Transverse colon (tissue), 4 donors: ENCODE data around the gene MYOZ1. TPM values are rescaled to one million over a fixed set of nuclear protein-coding genes. Genes with fewer than 3 reads are reported as not detected.

Source experiments
- DNase-seq: peaks from one replicate; pipeline ENCODE4 v3.0.0-alpha.2; 2019
- H3K27ac ChIP-seq, 4 donors: fragments of 200-600 bp; sonication (generic); 2 replicates each; pipeline ENCODE4 v1.5.1; 2016 to 2018; ENCODE audit warnings: inconsistent platforms in 4 of 4
- H3K27me3 ChIP-seq: fragments of 200-600 bp; sonication (generic); 2 replicates; pipeline ENCODE4 v1.5.1; 2017; ENCODE audit warnings: inconsistent platforms
- H3K36me3 ChIP-seq, 4 donors: fragments of 200-600 bp; sonication (generic); 2 replicates each; pipeline ENCODE4 v1.5.1; 2017 to 2019; ENCODE audit warnings: inconsistent platforms in 4 of 4
- H3K4me1 ChIP-seq, 4 donors: fragments of 200-600 bp; sonication (generic); 2 replicates each; pipeline ENCODE4 v1.5.1; 2017 to 2020; ENCODE audit warnings: inconsistent platforms in 4 of 4
- H3K4me3 ChIP-seq, 4 donors: fragments of 200-600 bp; sonication (generic); 1 replicate in 1 of 4; 2 replicates in 3 of 4; pipeline versions ENCODE4 v1.5.1 to v1.6.1; 2017 to 2019; ENCODE audit warnings: inconsistent platforms in 4 of 4
- H3K9me3 ChIP-seq, 2 donors: fragments of 200-600 bp; sonication (generic); 2 replicates each; pipeline ENCODE4 v1.5.1; 2017 to 2019; ENCODE audit warnings: inconsistent platforms in 2 of 2
- EP300 ChIP-seq: sonication (generic); formaldehyde crosslinking; IDR thresholded peaks from one replicate; pipeline ENCODE4 v1.6.1; 2017; ENCODE audit warnings: antibody characterized with exemption, low read depth
- POLR2A ChIP-seq: fragments of 450-650 bp; IDR thresholded peaks from one replicate; pipeline ENCODE4 v1.6.1; 2016; ENCODE audit warnings: antibody characterized with exemption, mild to moderate bottlenecking, moderate library complexity
- POLR2AphosphoS5 ChIP-seq, 3 donors: sonication (generic); formaldehyde crosslinking; IDR thresholded peaks; one replicate each; pipeline ENCODE4 v1.6.1; 2016; ENCODE audit warnings: antibody characterized with exemption in 3 of 3
- WGBS, 2 donors: methylation state at CpG; one replicate each; pipeline ENCODE4 v1.1.5; 2018; ENCODE audit warnings: low coverage in 1 of 2; 5-methylcytosine and 5-hydroxymethylcytosine counted together
- in situ Hi-C, 4 donors: fragments of 200-750 bp; cut with MboI; loops; one replicate each; pipeline versions ENCODE4 v1.15.0 to v1.15.1; 2017; ENCODE audit warnings: low sequenced_read_pairs in 3 of 4, low pct_ligation_motif_present in 1 of 4, low pct_unique_long_range_greater_than_20kb in 1 of 4
- intact Hi-C: fragments of 100-400 bp; cut with DNase I; formaldehyde crosslinking; loops from one replicate; pipeline ENCODE4 v1.15.1; 2023; ENCODE audit warnings: low total_unique reads
- total RNA-seq, 4 donors: library from RNA; depleted of rRNA; stranded (reverse); fragments of >200 nt; gene quantifications; one replicate each; pipeline ENCODE4 v1.1.0, GENCODE V29; 2016
- TF ChIP-seq, protein P1 (sequence below), 5 experiments: fragments of 200-600 bp in 3 of 5; fragments of 450-650 bp in 2 of 5; sonication (generic) in 3 of 5; IDR thresholded peaks; 1 replicate in 2 of 5; 2 replicates in 3 of 5; pipeline ENCODE4 v1.5.1; 2016 to 2017; ENCODE audit warnings: antibody characterized with exemption in 5 of 5, inconsistent platforms in 3 of 5, mild to moderate bottlenecking in 2 of 5, moderate library complexity in 1 of 5

Gene MYOZ1
- total RNA-seq, 4 donors from 2014 or later, result 1.1 TPM; not detected in 3

DNA sequence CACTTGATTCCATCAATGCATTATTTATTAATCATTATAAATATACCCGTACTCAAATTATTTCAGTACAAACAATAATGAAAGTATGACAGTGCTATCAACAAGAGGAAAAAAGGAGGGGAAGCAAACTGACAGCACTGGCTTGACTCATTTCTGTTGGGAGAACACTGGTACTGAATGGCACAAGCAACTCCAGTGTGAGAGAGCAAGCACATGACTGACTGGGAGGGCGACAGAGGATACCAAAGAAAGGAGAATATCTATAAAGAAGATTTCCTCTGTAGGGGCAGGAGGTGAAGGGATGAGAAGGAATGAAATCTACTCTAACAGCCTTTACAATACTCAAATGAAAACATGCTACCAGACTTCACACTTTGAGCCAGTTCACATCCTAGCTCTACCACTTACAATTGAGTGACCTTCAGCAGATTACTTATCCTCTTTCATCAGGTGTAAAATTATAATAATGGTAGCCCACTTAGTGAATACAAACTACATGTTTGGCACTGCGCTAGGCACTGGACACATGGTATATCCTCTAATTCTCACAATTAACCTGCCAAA, 51.6 kb downstream of the MYOZ1 start:
- no peak for DNase-seq
- Histone ChIP-seq H3K4me1 (peaks cover 21 to 90% (median 58%) of the 10 kb centered on the region in 4 donors), H3K27me3 (no peaks in the 10 kb centered on the region), H3K36me3 (no peaks in the 10 kb centered on the region), H3K9me3 (no peaks in the 10 kb centered on the region), H3K27ac (peak overlapping the region; percentile 39 to 89 (median 85)), H3K4me3 (peak overlapping the region in 1 of 4 donors; percentile 34)
- intact Hi-C loops, result no loop called here
- 73% methylated on average over 2 to 3 of the region's 3 CpGs for WGBS, 2 donors
- in situ Hi-C loops, result no loop called here
- TF ChIP-seq EP300, result no peak
- TF ChIP-seq POLR2AphosphoS5 (IDR thresholded peaks at IDR 0.05), result peak in 1 of 3 donors; percentile 25

- no peaks in the 10 kb centered on the region for H3K27me3 ChIP-seq
- TF ChIP-seq POLR2AphosphoS5 (IDR thresholded peaks at IDR 0.05) (no peak), POLR2A (no peak), EP300 (no peak)
- TF ChIP-seq, protein P1, sequence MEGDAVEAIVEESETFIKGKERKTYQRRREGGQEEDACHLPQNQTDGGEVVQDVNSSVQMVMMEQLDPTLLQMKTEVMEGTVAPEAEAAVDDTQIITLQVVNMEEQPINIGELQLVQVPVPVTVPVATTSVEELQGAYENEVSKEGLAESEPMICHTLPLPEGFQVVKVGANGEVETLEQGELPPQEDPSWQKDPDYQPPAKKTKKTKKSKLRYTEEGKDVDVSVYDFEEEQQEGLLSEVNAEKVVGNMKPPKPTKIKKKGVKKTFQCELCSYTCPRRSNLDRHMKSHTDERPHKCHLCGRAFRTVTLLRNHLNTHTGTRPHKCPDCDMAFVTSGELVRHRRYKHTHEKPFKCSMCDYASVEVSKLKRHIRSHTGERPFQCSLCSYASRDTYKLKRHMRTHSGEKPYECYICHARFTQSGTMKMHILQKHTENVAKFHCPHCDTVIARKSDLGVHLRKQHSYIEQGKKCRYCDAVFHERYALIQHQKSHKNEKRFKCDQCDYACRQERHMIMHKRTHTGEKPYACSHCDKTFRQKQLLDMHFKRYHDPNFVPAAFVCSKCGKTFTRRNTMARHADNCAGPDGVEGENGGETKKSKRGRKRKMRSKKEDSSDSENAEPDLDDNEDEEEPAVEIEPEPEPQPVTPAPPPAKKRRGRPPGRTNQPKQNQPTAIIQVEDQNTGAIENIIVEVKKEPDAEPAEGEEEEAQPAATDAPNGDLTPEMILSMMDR (IDR thresholded peaks at IDR 0.05), result no peak
- WGBS, 2 donors, result 63 to 80% methylated on average over 1 of the region's 1 CpG
- DNase-seq, result no peak
- peak overlapping the region in 1 of 4 donors; percentile 34 for H3K4me3 ChIP-seq
- H3K4me1 ChIP-seq, result peaks cover 21 to 81% (median 57%) of the 10 kb centered on the region in 4 donors
- in situ Hi-C loops (no loop called here), intact Hi-C loops (no loop called here)
- H3K27ac ChIP-seq, result peak overlapping the region; percentile 39 to 89 (median 85)
- no peaks in the 10 kb centered on the region for H3K36me3 ChIP-seq
- no peaks in the 10 kb centered on the region for H3K9me3 ChIP-seq
Measured at GRCh38 chr10:73588656-73589055, 52.6 kb downstream of the MYOZ1 start.

DNA sequence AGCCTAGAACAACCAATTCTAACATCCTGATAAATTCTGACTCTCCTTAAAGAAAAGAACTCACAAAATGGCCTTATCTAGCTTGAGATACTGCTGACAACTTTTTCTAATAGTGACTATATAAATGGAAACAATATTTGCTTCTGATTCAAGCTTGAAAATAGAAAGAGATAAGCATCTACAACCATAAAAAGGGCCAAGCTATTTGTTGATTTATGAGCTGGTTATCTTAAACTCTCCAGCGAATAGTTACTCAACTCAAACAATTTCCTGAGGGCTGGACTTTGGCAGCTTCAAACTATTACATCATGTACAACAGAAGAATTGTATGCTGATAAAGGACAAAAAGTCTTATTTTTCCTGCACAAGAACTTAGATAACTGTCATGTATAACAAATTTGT, 54.7 kb downstream of the MYOZ1 start:
- in situ Hi-C loops, result no loop called here

GRCh38 chr10:73585327-73585726, 55.9 kb downstream of the MYOZ1 start:
- Histone ChIP-seq H3K9me3 (no peaks in the 10 kb centered on the region), H3K36me3 (no peaks in the 10 kb centered on the region), H3K4me1 (peaks cover 15 to 59% (median 36%) of the 10 kb centered on the region in 4 donors), H3K27ac (peak overlapping the region; percentile 82 to 86 (median 84)), H3K4me3 (no peak overlapping the region), H3K27me3 (no peaks in the 10 kb centered on the region)
- WGBS, 2 donors, result 100% methylated on average over 3 of the region's 3 CpGs; no CpG with 5 or more reads in 1 of the 2 donors
- TF ChIP-seq POLR2AphosphoS5 (IDR thresholded peaks at IDR 0.05), result no peak
- no peak for TF ChIP-seq EP300
- TF ChIP-seq, protein P1 (IDR thresholded peaks at IDR 0.05), result no peak
- TF ChIP-seq POLR2A, result no peak
- no peak for DNase-seq
- in situ Hi-C loops, result no loop called here
- intact Hi-C loops, result no loop called here

More for the DNA sequence above, 54.7 kb downstream of the MYOZ1 start:
- WGBS, 2 donors, result 0 to 22% methylated on average over 1 of the region's 1 CpG
- no peaks in the 10 kb centered on the region for H3K27me3 ChIP-seq
- H3K4me1 ChIP-seq, result peaks cover 16 to 70% (median 45%) of the 10 kb centered on the region in 4 donors
- no peaks in the 10 kb centered on the region for H3K36me3 ChIP-seq
- TF ChIP-seq, protein P1 (IDR thresholded peaks at IDR 0.05), result no peak
- TF ChIP-seq POLR2AphosphoS5 (IDR thresholded peaks at IDR 0.05) (peak in 2 of 3 donors; percentile 47 to 58), POLR2A (no peak), EP300 (no peak)
- intact Hi-C loops, result no loop called here
- H3K9me3 ChIP-seq, result no peaks in the 10 kb centered on the region
- H3K4me3 ChIP-seq, result peak overlapping the region in 1 of 4 donors; percentile 2
- H3K27ac ChIP-seq, result peak overlapping the region; percentile 82 to 86 (median 84)
- DNase-seq, result peak; percentile 38

DNA sequence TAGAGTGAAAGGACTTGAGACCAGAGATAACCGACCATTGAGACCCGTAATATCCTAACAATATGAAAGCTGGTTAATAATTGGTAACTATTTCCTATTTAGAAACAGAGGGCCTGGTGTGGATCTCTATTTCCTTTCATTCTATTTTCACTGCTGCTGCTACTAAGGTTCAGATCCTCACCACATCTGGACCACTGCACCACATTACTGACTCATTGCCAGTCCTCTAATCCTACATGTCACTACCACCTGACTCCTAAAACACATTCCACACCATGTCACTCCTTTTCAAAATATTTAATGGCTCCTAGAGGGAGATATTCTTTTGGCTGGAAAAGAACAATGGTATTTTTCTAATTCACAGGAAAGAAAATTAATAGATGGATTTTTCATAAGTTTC, 56.5 kb downstream of the MYOZ1 start:
- no peak for TF ChIP-seq POLR2AphosphoS5 (IDR thresholded peaks at IDR 0.05)
- no peak for TF ChIP-seq EP300
- TF ChIP-seq, protein P1 (IDR thresholded peaks at IDR 0.05), result no peak
- no peak for TF ChIP-seq POLR2A
- no peak for DNase-seq
- in situ Hi-C loops (no loop called here), intact Hi-C loops (no loop called here)
- peak overlapping the region in 2 of 4 donors; percentile 5 to 86 for H3K27ac ChIP-seq
- H3K27me3 ChIP-seq, result no peaks in the 10 kb centered on the region
- WGBS, 2 donors, result 94 to 97% methylated on average over 2 of the region's 2 CpGs
- peaks cover 15 to 53% (median 31%) of the 10 kb centered on the region in 4 donors for H3K4me1 ChIP-seq
- no peak overlapping the region for H3K4me3 ChIP-seq
- H3K9me3 ChIP-seq, result no peaks in the 10 kb centered on the region
- no peaks in the 10 kb centered on the region for H3K36me3 ChIP-seq
